ENCODE results near the gene CCR2.
A peak's percentile ranks its signal among the peaks of the same experiment; 100 is the strongest.
"Not testable (repeated sequence)": the region's sequence is repeated elsewhere in the genome, so short reads cannot be mapped to it uniquely, and the experiment has no call there.

The CCR2 gene

GRCh38 chr3:46395766-46396530 lies 42.0 kb downstream of the CCR2 start:
- DNase-seq (ENCODE audit: low spot score), result no peak
- Mint-ChIP-seq H3K27me3 (ENCODE audit: low read depth) (peaks cover 21% of the 10 kb centered on the region), H3K4me1 (ENCODE audit: low read depth) (peaks cover 5% of the 10 kb centered on the region), H3K36me3 (ENCODE audit: low read depth) (no peaks in the 10 kb centered on the region), H3K9me3 (no peaks in the 10 kb centered on the region), H3K4me3 (no peak overlapping the region), H3K27ac (no peak overlapping the region)

- Mint-ChIP-seq H3K4me3 (no peak overlapping the region), H3K36me3 (ENCODE audit: low read depth) (no peaks in the 10 kb centered on the region)
These were observed 43.2 kb downstream of the CCR2 start for GRCh38 chr3:46397111-46397510.

GRCh38 chr3:46398186-46398955 lies 44.5 kb downstream of the CCR2 start:
- no peak for DNase-seq (ENCODE audit: low spot score)
- peaks cover 24% of the 10 kb centered on the region for H3K27me3 Mint-ChIP-seq (ENCODE audit: low read depth)
- H3K9me3 Mint-ChIP-seq, result peaks cover 5% of the 10 kb centered on the region
- no peak overlapping the region for H3K4me3 Mint-ChIP-seq
- no peak overlapping the region for H3K27ac Mint-ChIP-seq
- no peaks in the 10 kb centered on the region for H3K36me3 Mint-ChIP-seq (ENCODE audit: low read depth)
- H3K4me1 Mint-ChIP-seq (ENCODE audit: low read depth), result peaks cover 5% of the 10 kb centered on the region

More at GRCh38 chr3:46397111-46397510, 43.2 kb downstream of the CCR2 start:
- H3K4me1 Mint-ChIP-seq (ENCODE audit: low read depth), result peaks cover 5% of the 10 kb centered on the region
- H3K27me3 Mint-ChIP-seq (ENCODE audit: low read depth), result peaks cover 24% of the 10 kb centered on the region
- no peak for DNase-seq (ENCODE audit: low spot score)
- no peaks in the 10 kb centered on the region for H3K9me3 Mint-ChIP-seq
- H3K27ac Mint-ChIP-seq, result no peak overlapping the region

- peaks cover 5% of the 10 kb centered on the region for H3K4me1 Mint-ChIP-seq (ENCODE audit: low read depth)
- peaks cover 5% of the 10 kb centered on the region for H3K9me3 Mint-ChIP-seq
- H3K36me3 Mint-ChIP-seq (ENCODE audit: low read depth), result no peaks in the 10 kb centered on the region
- H3K27me3 Mint-ChIP-seq (ENCODE audit: low read depth), result peaks cover 24% of the 10 kb centered on the region
- H3K4me3 Mint-ChIP-seq, result no peak overlapping the region
- no peak overlapping the region for H3K27ac Mint-ChIP-seq
- DNase-seq (ENCODE audit: low spot score), result no peak
These were observed 45.2 kb downstream of the CCR2 start for GRCh38 chr3:46399098-46399497.

- no peak overlapping the region for H3K4me3 Mint-ChIP-seq
- H3K27ac Mint-ChIP-seq, result no peak overlapping the region
- DNase-seq (ENCODE audit: low spot score), result no peak
- peaks cover 5% of the 10 kb centered on the region for H3K9me3 Mint-ChIP-seq
- H3K4me1 Mint-ChIP-seq (ENCODE audit: low read depth), result peaks cover 5% of the 10 kb centered on the region
- peaks cover 21% of the 10 kb centered on the region for H3K27me3 Mint-ChIP-seq (ENCODE audit: low read depth)
- no peaks in the 10 kb centered on the region for H3K36me3 Mint-ChIP-seq (ENCODE audit: low read depth)
These were observed 45.6 kb downstream of the CCR2 start for GRCh38 chr3:46399557-46399956.

GRCh38 chr3:46400000-46400734 lies 46.3 kb downstream of the CCR2 start:
- Mint-ChIP-seq H3K36me3 (ENCODE audit: low read depth) (no peaks in the 10 kb centered on the region), H3K4me1 (ENCODE audit: low read depth) (peaks cover 5% of the 10 kb centered on the region), H3K27me3 (ENCODE audit: low read depth) (peaks cover 18% of the 10 kb centered on the region), H3K27ac (no peak overlapping the region), H3K4me3 (no peak overlapping the region), H3K9me3 (peaks cover 5% of the 10 kb centered on the region)
- no peak for DNase-seq (ENCODE audit: low spot score)

- peaks cover 5% of the 10 kb centered on the region for H3K9me3 Mint-ChIP-seq
- no peak for DNase-seq (ENCODE audit: low spot score)
- peaks cover 19% of the 10 kb centered on the region for H3K27me3 Mint-ChIP-seq (ENCODE audit: low read depth)
- peaks cover 5% of the 10 kb centered on the region for H3K4me1 Mint-ChIP-seq (ENCODE audit: low read depth)
- H3K36me3 Mint-ChIP-seq (ENCODE audit: low read depth), result no peaks in the 10 kb centered on the region
- no peak overlapping the region for H3K27ac Mint-ChIP-seq
- no peak overlapping the region for H3K4me3 Mint-ChIP-seq
These were observed 46.9 kb downstream of the CCR2 start for GRCh38 chr3:46400846-46401245.

- H3K4me3 Mint-ChIP-seq, result no peak overlapping the region
- peaks cover 3% of the 10 kb centered on the region for H3K4me1 Mint-ChIP-seq (ENCODE audit: low read depth)
- H3K27me3 Mint-ChIP-seq (ENCODE audit: low read depth), result peaks cover 19% of the 10 kb centered on the region
- no peak overlapping the region for H3K27ac Mint-ChIP-seq
- H3K9me3 Mint-ChIP-seq, result peaks cover 5% of the 10 kb centered on the region
- DNase-seq (ENCODE audit: low spot score), result no peak
- no peaks in the 10 kb centered on the region for H3K36me3 Mint-ChIP-seq (ENCODE audit: low read depth)
These were observed 47.7 kb downstream of the CCR2 start for GRCh38 chr3:46401579-46401978.

- not testable (repeated sequence) for H3K36me3 Mint-ChIP-seq (ENCODE audit: low read depth); H3K9me3 Mint-ChIP-seq; H3K27ac Mint-ChIP-seq; H3K4me3 Mint-ChIP-seq; DNase-seq (ENCODE audit: low spot score); H3K4me1 Mint-ChIP-seq (ENCODE audit: low read depth)
- H3K27me3 Mint-ChIP-seq (ENCODE audit: low read depth), result peaks cover 19% of the 10 kb centered on the region
These were observed 49.0 kb downstream of the CCR2 start for GRCh38 chr3:46402902-46403301.

- no peak for DNase-seq (ENCODE audit: low spot score)
- H3K4me1 Mint-ChIP-seq (ENCODE audit: low read depth), result peaks cover 25% of the 10 kb centered on the region
- H3K4me3 Mint-ChIP-seq, result no peak overlapping the region
- peaks cover 19% of the 10 kb centered on the region for H3K27me3 Mint-ChIP-seq (ENCODE audit: low read depth)
- H3K36me3 Mint-ChIP-seq (ENCODE audit: low read depth), result peaks cover 1% of the 10 kb centered on the region
- no peak overlapping the region for H3K27ac Mint-ChIP-seq
- peaks cover 5% of the 10 kb centered on the region for H3K9me3 Mint-ChIP-seq
These were observed 51.5 kb downstream of the CCR2 start for GRCh38 chr3:46405301-46406019.

GRCh38 chr3:46406443-46406787 lies 52.5 kb downstream of the CCR2 start:
- Mint-ChIP-seq H3K27me3 (ENCODE audit: low read depth) (peaks cover 20% of the 10 kb centered on the region), H3K27ac (peak overlapping the region; percentile 91), H3K4me3 (no peak overlapping the region), H3K9me3 (peaks cover 5% of the 10 kb centered on the region), H3K36me3 (ENCODE audit: low read depth) (peaks cover 1% of the 10 kb centered on the region), H3K4me1 (ENCODE audit: low read depth) (peaks cover 25% of the 10 kb centered on the region)
- no peak for DNase-seq (ENCODE audit: low spot score)

- H3K36me3 Mint-ChIP-seq (ENCODE audit: low read depth), result peaks cover 1% of the 10 kb centered on the region
- H3K27me3 Mint-ChIP-seq (ENCODE audit: low read depth), result peaks cover 19% of the 10 kb centered on the region
- H3K4me3 Mint-ChIP-seq, result peak within 1 kb of the TSS; percentile 85
- peaks cover 25% of the 10 kb centered on the region for H3K4me1 Mint-ChIP-seq (ENCODE audit: low read depth)
- H3K27ac Mint-ChIP-seq, result peak within 1 kb of the TSS; percentile 91
- H3K9me3 Mint-ChIP-seq, result peaks cover 5% of the 10 kb centered on the region
- DNase-seq (ENCODE audit: low spot score), result peak; percentile 25
These were observed 53.1 kb downstream of the CCR2 start, which contains the start of the genes CCR5AS and CCRL2 for GRCh38 chr3:46406788-46407611. TSS of gene CCR5AS (minus strand) at chr3:46407066. TSS of gene CCRL2 (plus strand) at chr3:46407259. CDS start at chr3:46408080, 821 bp downstream.

- Mint-ChIP-seq H3K36me3 (ENCODE audit: low read depth) (peaks cover 1% of the 10 kb centered on the region), H3K4me1 (ENCODE audit: low read depth) (peaks cover 25% of the 10 kb centered on the region), H3K27ac (no peak overlapping the region), H3K9me3 (peaks cover 2% of the 10 kb centered on the region), H3K27me3 (ENCODE audit: low read depth) (peaks cover 18% of the 10 kb centered on the region), H3K4me3 (peak overlapping the region; percentile 85)
- DNase-seq (ENCODE audit: low spot score), result no peak
These were observed 54.1 kb downstream of the CCR2 start for GRCh38 chr3:46407970-46408369.

Measured in T-helper 2 cell treated with Interferon-gamma antibody and Interleukin-4, amounts not matched to agents 5 μg/mL and 100 μg/mL, for 36 hours (primary cell).